ENCODE results near the gene LMBR1L.
"Not testable (repeated sequence)": the region's sequence is repeated elsewhere in the genome, so short reads cannot be mapped to it uniquely, and the experiment has no call there.

The LMBR1L gene

DNA sequence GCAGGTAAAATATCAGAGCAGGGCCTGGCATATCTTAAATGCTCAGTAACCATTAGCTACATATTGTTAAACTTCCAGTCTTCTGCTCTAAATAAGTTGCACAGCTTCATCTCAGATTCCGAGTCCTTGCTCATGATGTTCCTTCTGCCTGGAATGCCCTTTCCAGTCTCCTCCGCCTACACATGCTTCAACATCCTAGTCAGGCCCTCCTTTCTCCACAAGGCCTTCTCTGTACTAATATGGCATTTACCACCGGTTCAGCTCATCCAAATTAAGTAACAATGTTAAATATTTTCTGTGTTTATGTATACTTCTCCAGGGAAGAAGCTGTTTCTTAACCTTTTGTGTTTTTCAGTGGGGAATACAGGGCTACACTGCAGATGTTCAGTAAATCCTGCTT, 24.5 kb downstream of the LMBR1L start:
- peak; percentile 40 for DNase-seq (ENCODE audit: low spot score)

DNA sequence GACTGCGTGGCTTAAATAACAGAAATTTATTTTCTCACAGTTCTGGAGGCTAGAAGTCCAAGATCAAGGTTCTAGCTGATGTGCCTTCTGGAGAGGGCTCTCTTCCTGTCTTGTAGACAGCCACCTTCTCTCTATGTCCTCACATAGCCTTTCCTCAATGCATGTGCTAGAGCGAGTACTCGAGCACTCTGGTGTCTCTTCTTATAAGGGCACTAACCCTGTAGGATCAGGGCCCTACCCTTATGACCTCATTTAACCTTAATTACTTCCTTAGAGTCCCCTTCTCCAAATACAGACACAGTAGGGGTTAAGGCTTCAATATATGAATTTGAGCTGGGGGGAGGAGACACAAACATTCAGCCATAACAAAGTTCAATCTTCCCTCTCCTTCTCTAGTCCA, 26.2 kb downstream of the LMBR1L start:
- no peak for DNase-seq (ENCODE audit: low spot score)

DNA sequence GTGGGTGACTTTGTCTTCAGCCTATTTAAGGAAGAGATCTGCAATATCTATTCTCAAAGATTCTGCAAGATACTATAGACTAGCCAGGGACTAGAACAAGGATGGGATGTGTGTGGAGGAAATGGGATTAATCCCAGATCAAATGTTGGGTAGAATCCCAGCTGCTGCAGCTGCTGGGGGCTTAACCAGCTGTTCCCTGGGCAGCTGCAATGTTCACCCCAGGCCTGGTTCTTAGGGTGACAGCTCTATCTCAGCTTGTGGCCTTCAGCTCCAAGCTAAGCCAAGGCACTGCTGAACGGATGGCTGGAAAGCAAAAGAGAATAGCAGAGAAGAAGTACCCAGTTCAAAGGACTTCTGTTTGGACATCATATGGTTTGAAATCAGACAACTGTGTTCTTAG, 30.9 kb downstream of the LMBR1L start:
- DNase-seq (ENCODE audit: low spot score): no peak

DNA sequence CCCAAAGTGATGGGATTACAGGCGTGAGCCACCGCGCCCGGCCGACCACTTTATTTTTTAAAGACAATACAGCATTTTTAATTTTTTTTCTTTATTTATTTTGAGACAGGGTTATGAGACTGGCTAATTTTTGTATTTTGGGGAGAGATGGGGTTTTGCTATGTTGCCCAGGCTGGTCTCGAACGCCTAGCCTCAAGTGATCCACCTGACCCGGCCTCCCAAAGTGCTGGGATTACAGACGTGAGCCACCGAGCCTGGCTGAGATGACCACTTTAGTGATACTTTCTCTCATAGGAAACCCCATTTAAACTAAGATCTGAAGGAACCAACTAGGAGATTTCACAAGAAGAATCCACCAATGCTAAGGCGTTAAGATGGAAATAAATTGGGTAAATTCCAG, 39.7 kb downstream of the LMBR1L start:
- no peak for DNase-seq (ENCODE audit: low spot score)

DNA sequence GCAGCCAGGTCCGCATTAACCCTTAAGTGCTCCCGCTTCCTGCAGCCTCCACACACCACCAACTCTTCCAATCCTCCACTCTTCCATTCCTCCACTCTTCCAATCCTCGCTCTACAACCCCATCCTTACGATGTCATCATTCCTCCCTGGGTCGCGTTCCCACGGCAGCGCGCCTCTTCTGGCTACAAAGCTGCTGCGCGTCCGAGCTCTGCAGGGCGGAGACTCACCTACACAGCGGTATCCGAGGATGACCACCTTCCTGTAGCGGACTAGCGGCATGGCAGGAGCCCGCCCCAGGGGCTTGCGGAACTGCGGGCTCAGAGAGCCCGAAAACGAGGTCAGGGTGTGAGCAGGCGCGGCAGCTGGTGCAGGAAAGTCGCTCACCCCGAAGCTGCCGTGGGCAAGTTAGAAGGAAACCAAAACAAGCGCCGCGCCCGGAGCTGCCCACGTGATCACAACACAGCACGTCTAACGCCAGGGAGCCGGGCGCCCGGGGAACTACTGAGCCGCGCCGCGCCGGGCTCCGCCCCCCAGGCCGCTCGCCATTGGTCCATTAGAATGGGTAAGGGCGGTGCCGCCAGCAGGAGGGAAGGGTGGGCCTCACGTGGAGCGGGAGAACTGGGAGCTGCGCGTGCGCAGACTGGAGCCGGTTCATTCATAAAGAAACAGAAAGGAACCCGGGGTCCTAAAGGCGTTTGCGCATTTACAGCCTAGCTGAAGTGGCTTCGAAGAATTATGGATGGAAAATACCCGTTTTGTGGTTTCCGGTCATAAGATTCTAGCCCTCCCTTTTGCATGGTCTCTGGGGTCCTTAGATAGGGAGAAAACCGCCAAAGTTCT, 40.9 kb downstream of the LMBR1L start, which contains the start of gene RHEBL1:
TSS of gene RHEBL1 (minus strand) at position 473 of the 840 bp plus-strand sequence. CDS start at position 279, 194 bp downstream.
- DNase-seq (ENCODE audit: low spot score): peak; percentile 99

DNA sequence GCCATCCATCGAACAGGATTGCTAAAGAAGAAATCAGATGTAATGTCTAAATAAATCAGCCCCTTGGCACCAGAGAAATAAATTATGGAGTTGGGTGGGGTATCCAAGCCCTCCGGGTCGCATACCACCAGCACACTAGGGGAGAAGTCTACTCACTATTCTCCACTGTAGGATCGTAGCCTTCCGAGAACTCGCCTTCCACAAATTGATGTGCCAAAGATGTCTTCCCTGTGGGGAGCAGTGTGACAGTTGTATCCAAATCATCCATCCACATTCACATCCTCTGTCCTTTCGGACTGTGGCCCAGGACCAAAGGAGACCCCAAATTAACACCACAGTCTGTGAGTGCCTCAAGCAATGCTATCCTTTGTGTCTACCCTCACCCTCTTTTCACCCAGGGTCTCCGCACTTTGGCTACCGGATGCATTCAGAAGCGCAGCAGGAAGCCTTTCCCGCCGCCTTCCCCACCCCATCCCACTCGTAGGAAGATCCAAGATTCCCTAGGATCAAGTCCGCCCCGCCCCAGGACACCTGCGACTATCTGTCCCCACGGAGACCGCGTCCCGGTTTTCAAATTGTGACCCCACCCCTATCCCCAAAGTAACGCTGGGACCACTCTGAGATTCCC, 41.7 kb downstream of the LMBR1L start:
- DNase-seq (ENCODE audit: low spot score): no peak

DNA sequence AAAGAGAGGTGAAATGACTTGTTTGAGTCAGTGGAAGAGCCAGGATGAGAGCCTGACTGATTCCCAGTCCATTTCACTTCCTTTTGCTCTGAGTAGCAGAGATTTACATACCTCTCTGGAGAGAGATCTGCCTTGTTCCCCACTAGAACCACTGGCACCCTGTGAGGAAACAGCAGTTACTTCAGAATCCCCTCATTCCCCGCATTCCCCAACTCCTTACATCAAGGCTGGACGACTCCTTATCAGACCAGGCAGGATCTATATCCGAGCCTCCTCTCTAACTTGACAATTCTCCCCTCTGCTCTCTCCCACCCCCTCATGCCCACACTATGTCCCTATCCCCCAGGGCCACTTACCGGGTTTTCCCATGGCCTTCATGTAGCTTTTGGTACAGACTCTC, 44.5 kb downstream of the LMBR1L start:
- no peak for DNase-seq (ENCODE audit: low spot score)

DNA sequence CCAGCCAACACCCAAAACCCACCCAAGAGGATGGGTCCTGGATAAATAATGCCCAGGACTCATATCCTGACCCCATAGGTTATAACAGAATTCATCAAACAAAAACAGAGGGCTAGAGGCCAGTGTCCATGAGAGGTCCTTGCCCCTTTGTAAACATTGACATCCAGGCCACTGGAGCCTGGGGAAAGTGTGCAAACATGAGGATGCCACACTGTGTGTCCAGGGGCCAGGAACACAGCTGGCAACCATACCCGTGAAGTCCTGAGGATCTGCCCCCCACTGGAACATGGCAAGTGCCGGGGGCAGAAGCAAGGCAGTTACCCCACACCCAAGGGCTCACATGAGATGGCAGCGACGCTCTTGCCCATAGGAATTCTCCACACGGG, 45.9 kb downstream of the LMBR1L start:
- no peak for DNase-seq (ENCODE audit: low spot score)

DNA sequence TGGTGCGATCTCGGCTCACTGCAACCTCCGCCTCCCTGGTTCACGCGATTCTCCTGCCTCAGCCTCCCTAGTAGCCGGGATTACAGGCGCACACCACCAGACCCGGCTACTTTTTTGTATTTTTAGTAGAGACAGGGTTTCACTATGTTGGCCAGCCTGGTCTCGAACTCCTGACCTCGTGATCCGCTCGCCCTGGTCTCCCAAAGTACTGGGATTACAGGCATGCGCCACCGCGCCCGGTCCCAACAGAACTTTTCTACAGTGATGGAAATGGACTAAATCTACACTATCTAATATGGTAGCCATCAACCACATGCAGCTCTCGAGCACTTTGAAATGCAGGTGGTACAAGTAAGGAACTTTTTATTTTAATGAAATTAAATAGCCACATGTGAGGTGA, 48.7 kb downstream of the LMBR1L start:
- DNase-seq (ENCODE audit: low spot score): not testable (repeated sequence)

DNA sequence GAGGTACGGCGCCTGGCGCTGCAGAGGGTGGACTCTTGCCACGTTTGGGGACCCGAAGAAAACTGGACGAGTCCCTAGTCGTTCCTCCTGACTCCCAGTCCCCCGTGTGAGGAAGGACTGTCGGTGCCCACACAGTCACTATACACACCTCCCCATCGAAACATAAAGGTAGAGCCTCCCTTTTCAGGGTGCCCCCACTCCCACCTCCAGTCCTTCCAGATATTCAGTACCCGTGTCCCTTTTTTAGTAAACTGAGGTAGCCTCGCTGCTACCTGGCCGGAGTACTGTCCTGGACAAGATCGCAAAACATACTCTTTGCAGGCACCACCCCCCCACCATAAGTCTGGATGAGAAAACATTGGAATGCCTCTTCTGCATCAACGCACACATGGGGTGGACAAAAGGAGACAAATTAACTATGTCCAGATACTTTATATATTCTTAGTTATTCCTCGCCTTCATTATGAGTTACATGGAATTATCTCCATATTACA, 49.4 kb downstream of the LMBR1L start:
- no peak for DNase-seq (ENCODE audit: low spot score)

DNA sequence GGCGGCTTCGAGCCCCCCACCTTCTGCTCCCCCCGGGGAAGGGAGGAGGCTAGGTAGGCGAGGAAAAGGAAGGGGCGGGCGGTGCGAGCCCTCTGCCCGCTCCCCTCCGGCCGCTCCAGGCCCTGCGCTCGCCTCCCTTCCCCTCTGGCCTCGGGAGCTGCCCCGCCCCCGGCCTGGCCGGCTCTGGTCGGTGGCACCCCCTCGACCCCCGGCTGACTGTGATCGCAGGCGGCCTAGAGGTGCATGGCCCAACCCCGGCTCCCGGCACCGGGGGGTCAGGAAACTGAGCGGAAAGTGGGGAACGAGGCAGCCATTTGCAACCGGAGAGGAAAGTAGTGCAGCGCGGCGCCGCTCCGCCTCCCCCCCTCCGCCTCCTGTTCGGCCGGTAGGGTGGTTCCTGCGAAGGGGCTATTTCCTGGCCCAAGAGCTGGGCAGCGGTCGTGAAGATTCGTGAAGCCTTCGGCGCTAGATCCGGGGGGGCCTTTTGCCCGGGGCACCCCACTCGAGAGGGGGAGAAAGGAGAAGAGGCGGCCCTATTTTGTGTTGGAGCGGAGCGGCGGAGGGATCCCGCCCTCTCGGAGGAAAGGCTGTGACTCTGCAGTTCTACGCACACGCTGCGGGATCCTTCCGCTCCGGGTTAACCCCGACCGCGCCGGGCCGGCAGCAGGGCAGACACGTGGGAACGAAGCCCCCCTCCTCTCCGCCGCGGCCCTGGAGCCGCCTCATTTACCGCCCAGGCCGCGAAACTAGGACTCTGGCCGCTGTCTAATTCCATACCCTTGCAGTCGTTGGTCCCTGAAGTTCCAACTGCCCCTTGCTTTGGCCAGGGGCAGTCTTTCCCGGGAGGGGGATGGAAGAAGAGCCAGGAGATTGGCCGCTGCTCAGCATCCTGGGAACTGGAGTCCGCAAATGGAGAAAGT, 50.1 kb downstream of the LMBR1L start, which contains the start of gene KMT2D:
TSS of gene KMT2D (minus strand) at position 558 of the 920 bp plus-strand sequence. CDS start 5,470 bp downstream, outside the sequence.
- peak; percentile 95 for DNase-seq (ENCODE audit: low spot score)

DNA sequence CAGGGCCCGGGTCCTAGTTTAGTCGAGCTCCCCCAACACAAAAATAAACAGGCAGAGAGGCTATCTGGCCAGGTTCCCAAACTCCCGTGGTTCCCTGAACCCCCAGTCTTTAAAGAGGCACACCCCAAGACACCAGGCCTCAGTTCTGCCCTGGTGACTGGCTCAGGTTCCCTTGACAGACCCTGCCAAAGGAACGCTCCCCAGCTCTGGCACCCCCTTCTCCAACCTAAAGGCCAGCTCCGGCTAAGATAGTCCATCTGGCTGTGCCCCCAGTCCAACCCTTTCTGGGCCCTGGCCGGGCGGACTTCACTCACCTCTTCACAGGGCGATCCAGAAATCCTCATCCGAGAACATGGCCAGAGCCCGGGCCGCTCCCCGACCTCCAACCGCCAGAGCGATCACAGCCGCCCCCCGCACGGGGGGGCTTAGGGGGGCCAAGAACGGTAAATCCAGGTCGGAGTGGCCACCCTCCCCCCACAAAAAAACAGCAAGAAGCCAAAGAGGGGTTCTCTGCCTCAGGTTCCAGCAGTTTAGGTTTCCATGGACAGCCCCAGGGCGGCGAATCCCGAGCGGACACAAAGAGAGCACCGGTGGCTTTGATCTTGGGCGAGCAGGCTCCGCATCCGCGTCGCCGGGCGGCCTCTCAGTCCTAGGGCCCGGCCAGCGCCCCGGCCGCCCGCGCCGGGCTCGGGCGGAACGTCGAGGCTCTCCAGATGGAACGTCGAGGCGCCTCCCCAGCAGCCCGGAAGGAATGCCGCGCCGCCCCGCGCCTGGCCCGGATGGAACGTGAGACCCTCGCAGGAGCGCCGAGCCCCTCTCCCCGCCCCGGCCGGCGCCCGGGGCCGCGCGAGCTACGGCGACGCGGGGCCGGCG, 51.1 kb downstream of the LMBR1L start:
- peak; percentile 56 for DNase-seq (ENCODE audit: low spot score)

DNA sequence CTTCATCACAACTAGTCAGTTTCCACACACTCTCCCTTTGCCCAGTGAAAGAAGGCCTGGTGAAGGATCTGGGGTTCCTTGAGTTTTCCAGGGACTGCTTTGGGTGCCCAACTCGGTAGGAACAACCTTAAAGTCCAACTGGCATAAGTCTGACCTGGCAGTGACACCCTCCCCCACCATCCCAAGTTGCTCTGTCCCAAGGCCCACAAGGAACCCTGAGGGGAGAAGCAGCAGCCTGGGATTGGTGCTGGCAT, 51.7 kb downstream of the LMBR1L start:
- no peak for DNase-seq (ENCODE audit: low spot score)

DNA sequence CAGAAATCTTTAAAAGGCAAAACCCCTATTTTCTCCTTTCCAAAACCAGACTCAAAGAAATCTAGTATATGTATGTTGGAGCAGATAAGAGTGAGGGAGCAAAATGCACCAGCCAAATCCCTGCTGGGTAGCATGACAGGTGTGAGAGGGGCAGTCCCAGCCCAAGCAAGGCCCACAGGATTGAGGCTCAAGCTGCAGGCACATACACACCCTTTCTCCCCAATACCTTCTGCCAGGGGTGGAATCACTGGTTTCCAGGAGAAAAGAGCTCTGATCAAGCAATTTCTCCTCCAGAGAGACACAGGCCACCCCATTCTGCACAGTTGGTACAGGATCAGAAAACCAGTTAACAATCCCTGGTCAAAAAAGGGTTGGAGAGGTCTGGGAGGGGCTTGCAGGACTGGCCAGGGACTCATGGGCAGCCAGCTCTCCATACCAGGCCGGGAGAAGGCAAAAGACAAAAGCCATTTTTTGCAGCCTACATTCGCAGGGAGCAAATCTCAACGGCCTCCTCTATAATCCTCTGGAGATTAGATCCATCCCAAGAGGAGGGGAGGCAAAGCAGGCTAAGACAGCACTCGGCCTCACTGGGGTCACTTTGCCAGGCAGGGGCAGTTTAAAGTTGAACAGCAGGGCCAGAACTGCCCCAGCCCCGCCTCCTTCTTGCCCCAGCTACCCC, 52.1 kb downstream of the LMBR1L start:
- DNase-seq (ENCODE audit: low spot score): no peak

DNA sequence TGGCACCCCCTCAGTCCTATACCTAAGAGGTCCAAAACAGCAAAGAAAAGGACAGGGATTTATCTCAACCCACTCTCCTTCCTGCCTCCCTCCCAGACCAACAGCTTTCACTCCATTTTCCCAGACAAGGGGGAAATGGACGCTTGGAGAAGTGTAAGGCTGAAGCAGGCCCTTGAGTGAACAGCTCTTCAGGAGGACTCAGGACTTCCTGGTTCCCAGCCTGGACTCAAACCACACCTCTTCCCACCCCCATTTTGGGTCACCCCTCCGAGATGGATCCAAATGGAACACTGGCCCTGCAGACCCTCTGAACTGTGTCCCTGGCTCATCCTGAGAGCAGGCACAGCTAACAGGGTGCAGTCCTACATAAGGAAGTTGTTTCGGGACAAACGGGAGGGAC, 52.8 kb downstream of the LMBR1L start:
- no peak for DNase-seq (ENCODE audit: low spot score)

DNA sequence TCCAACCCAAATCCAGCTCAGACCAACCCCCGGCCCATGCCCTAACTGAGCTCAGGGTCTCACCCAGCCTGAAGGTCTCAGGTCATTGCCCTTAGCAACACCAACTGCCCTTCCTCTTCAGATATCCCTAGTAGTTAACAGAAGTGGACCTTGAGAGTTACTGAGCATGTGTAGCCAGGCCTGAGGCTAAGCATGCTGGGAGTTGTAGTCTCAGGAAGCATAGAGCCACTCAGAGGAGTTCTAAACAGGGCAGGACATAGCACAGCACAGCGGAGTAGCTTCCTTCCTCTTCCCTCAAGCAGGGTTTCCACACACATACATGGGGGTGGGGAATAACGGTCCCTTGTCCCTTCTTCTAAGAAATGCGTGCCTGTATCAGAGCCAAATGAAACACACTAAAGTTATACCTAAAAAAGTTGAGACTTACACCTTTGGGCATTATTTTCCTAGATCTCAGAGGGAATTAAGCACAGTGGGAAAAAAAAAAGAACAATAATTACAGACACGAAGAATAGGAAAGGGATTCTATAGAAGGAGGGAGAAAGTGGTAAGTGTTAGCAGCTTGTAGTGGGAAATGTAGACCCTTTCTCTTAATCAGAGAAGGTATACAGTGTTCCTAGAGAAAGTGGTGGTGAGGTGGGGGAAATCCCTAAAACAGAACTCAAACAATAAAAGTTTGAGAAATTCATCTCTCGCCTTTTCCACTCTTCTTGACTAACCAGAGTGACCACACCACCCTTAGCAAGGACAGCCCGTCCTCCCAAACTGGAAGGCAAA, 54.5 kb downstream of the LMBR1L start:
- DNase-seq (ENCODE audit: low spot score): peak; percentile 91

DNA sequence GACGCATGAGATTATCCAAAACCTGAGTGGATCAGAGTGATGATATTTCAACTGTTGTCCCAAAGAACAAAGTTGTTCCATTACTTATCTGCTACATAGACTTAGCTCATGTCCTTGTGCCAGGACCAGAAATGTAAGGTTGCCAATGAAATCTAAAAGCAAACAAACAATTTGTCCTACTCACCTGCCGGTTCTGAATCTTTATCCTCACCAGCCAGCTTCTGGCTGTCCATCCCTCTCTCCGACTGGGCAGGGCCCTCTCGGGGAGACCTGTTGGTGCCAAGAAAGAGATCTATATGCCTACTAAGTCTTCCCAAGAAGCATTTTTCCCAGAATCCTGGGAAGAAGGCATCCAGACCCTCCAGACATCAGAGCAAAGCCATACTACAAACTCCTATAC, 55.6 kb downstream of the LMBR1L start:
- no peak for DNase-seq (ENCODE audit: low spot score)

DNA sequence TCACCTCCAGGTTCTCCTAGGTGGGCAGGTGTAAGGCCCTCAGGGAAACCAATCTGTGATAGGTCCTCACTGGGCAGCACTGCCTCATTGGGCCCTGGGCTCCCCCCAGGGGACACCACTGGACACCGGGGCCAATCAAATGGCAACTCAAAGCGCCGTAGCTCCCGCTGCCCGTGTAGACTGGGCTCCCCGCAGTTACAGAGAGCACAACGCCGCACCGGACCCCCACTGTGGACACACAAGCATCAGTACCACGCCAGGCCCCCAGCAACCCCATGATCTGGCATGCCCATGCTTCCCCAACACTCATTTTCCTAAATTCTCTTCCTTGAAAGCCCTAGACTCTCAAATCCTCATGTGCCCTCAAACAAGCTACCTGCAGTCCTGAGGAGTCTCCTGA, 56.1 kb downstream of the LMBR1L start:
- no peak for DNase-seq (ENCODE audit: low spot score)

DNA sequence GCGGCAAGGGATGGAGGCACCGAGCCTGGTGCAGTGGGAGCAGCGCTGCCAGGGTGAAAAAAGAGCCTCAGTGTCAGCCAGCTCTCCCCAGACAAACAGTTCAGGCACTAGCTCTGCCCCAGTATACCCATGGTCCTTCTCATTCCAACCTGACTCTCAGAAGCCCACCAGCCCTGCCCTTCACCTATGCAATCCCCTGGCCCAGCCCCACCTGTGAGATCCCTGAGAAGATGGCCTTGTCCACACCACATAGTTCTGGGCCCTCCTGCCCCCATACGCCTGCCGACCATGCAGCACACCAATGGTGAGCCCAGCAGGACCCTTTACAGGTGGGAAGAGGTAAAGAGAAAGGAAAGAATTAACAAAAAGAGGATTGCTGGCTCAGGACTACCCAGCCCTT, 56.6 kb downstream of the LMBR1L start:
- DNase-seq (ENCODE audit: low spot score): no peak
